Mucosa of rectum (tissue), 2 donors: ENCODE results near the gene MEP1A.
"Not testable (repeated sequence)": the region's sequence is repeated elsewhere in the genome, so short reads cannot be mapped to it uniquely, and the experiment has no call there.

Source experiments
- H3K27ac ChIP-seq, 2 donors: one replicate each; pipeline ENCODE4 v1.7.0; 2013; ENCODE audit warnings: inconsistent platforms in 2 of 2, low read depth in 2 of 2, low read length in 2 of 2
- H3K27me3 ChIP-seq, 2 donors: one replicate each; pipeline ENCODE4 v1.7.0; 2013; ENCODE audit warnings: low read length in 2 of 2; ENCODE audit not compliant: control insufficient read depth in 2 of 2, insufficient read depth in 2 of 2
- H3K36me3 ChIP-seq, 2 donors: one replicate each; pipeline ENCODE4 v1.7.0; 2013; ENCODE audit warnings: low read length in 2 of 2; ENCODE audit not compliant: control insufficient read depth in 2 of 2, insufficient read depth in 2 of 2
- H3K4me1 ChIP-seq, 2 donors: one replicate each; pipeline ENCODE4 v1.7.0; 2013; ENCODE audit warnings: low read length in 2 of 2, mild to moderate bottlenecking in 1 of 2; ENCODE audit not compliant: control insufficient read depth in 2 of 2, insufficient read depth in 2 of 2
- H3K4me3 ChIP-seq, 2 donors: one replicate each; pipeline ENCODE4 v1.7.0; 2013; ENCODE audit warnings: low read length in 2 of 2
- H3K9ac ChIP-seq, 2 donors: one replicate each; pipeline ENCODE4 v1.7.0; 2013; ENCODE audit warnings: low read length in 2 of 2, low read depth in 1 of 2, mild to moderate bottlenecking in 1 of 2
- H3K9me3 ChIP-seq, 2 donors: one replicate each; pipeline ENCODE4 v1.7.0; 2013; ENCODE audit warnings: low read length in 2 of 2; ENCODE audit not compliant: control insufficient read depth in 2 of 2
- donor health status: healthy.
- donor health status: Normal muscosa, but diverticular disease.

The MEP1A gene

GRCh38 chr6:46855966-46856365 is 62.8 kb downstream of the MEP1A start:
- H3K36me3 ChIP-seq, H3K4me1 ChIP-seq, H3K4me3 ChIP-seq, H3K27ac ChIP-seq, H3K9me3 ChIP-seq, H3K27me3 ChIP-seq, H3K9ac ChIP-seq: not testable (repeated sequence)

- Histone ChIP-seq H3K9me3 (no peaks in the 10 kb centered on the region), H3K27me3 (no peaks in the 10 kb centered on the region), H3K27ac (no peak overlapping the region), H3K4me3 (no peak overlapping the region), H3K9ac (no peak overlapping the region), H3K4me1 (no peaks in the 10 kb centered on the region), H3K36me3 (no peaks in the 10 kb centered on the region)
These were observed 69.2 kb downstream of the MEP1A start for GRCh38 chr6:46862381-46862780.

GRCh38 chr6:46863791-46864190 is 70.6 kb downstream of the MEP1A start:
- Histone ChIP-seq H3K27ac (no peak overlapping the region), H3K4me1 (no peaks in the 10 kb centered on the region), H3K9me3 (no peaks in the 10 kb centered on the region), H3K36me3 (no peaks in the 10 kb centered on the region), H3K9ac (no peak overlapping the region), H3K27me3 (no peaks in the 10 kb centered on the region), H3K4me3 (no peak overlapping the region)

GRCh38 chr6:46865221-46865620 is 72.0 kb downstream of the MEP1A start:
- Histone ChIP-seq H3K4me3 (no peak overlapping the region), H3K36me3 (no peaks in the 10 kb centered on the region), H3K27ac (no peak overlapping the region), H3K9ac (no peak overlapping the region), H3K9me3 (no peaks in the 10 kb centered on the region), H3K4me1 (no peaks in the 10 kb centered on the region), H3K27me3 (no peaks in the 10 kb centered on the region)

GRCh38 chr6:46867411-46867810 is 74.2 kb downstream of the MEP1A start:
- no peaks in the 10 kb centered on the region for H3K36me3 ChIP-seq
- no peak overlapping the region for H3K4me3 ChIP-seq
- no peak overlapping the region for H3K27ac ChIP-seq

GRCh38 chr6:46876126-46876525 is 82.9 kb downstream of the MEP1A start:
- Histone ChIP-seq H3K4me1 (no peaks in the 10 kb centered on the region), H3K4me3 (no peak overlapping the region), H3K27ac (no peak overlapping the region), H3K9me3 (no peaks in the 10 kb centered on the region), H3K9ac (no peak overlapping the region), H3K27me3 (no peaks in the 10 kb centered on the region), H3K36me3 (no peaks in the 10 kb centered on the region)

More at GRCh38 chr6:46867411-46867810, 74.2 kb downstream of the MEP1A start:
- Histone ChIP-seq H3K27me3 (no peaks in the 10 kb centered on the region), H3K9me3 (no peaks in the 10 kb centered on the region), H3K9ac (no peak overlapping the region), H3K4me1 (no peaks in the 10 kb centered on the region)

GRCh38 chr6:46879003-46879402 is 85.8 kb downstream of the MEP1A start:
- H3K9me3 ChIP-seq = no peaks in the 10 kb centered on the region
- H3K9ac ChIP-seq = no peak overlapping the region
- H3K4me3 ChIP-seq = no peak overlapping the region
- no peaks in the 10 kb centered on the region for H3K27me3 ChIP-seq
- no peaks in the 10 kb centered on the region for H3K36me3 ChIP-seq
- H3K27ac ChIP-seq = no peak overlapping the region
- H3K4me1 ChIP-seq = no peaks in the 10 kb centered on the region

GRCh38 chr6:46882645-46883044 is 89.5 kb downstream of the MEP1A start:
- Histone ChIP-seq H3K36me3 (no peaks in the 10 kb centered on the region), H3K27ac (no peak overlapping the region), H3K9ac (no peak overlapping the region), H3K4me3 (no peak overlapping the region), H3K9me3 (no peaks in the 10 kb centered on the region), H3K27me3 (no peaks in the 10 kb centered on the region), H3K4me1 (no peaks in the 10 kb centered on the region)

GRCh38 chr6:46888031-46888430 is 94.8 kb downstream of the MEP1A start:
- H3K27me3 ChIP-seq = no peaks in the 10 kb centered on the region
- H3K4me3 ChIP-seq = no peak overlapping the region
- no peaks in the 10 kb centered on the region for H3K9me3 ChIP-seq
- H3K9ac ChIP-seq = no peak overlapping the region
- no peaks in the 10 kb centered on the region for H3K36me3 ChIP-seq
- H3K4me1 ChIP-seq = peaks cover 0 to 6% of the 10 kb centered on the region in 2 donors
- H3K27ac ChIP-seq = no peak overlapping the region

- Histone ChIP-seq H3K4me1 (peaks cover 0 to 6% of the 10 kb centered on the region in 2 donors), H3K9me3 (no peaks in the 10 kb centered on the region), H3K27me3 (no peaks in the 10 kb centered on the region), H3K9ac (no peak overlapping the region), H3K27ac (no peak overlapping the region), H3K36me3 (no peaks in the 10 kb centered on the region), H3K4me3 (no peak overlapping the region)
These were observed 95.4 kb downstream of the MEP1A start for GRCh38 chr6:46888578-46888977.
